GM12878 (cell line): ENCODE measurements around the gene AKR1C4. TPM values are rescaled to one million over a fixed set of nuclear protein-coding genes. Genes with fewer than 3 reads are reported as not detected.

ENCODE experiments used
- ATAC-seq: fragments of 200-7000 bp; cut with Tn5 transposase; 3 replicates; pipeline ENCODE4 v1.9.1; 2020; ENCODE audit warnings: mild to moderate bottlenecking, moderate library complexity
- BruUV-seq: library from RNA; stranded (reverse); fragments of 400-500 nt; replicated peaks from 2 replicates; lab custom pipeline; 2021; lab: Mats Ljungman, UMichigan
- CTCF ChIA-PET: fragments of 300-600 bp; sonication (Branson Sonifier 250); formaldehyde crosslinking; extraction: SDS; loops from one replicate; lab custom pipeline; 2021; ENCODE audit warnings: inconsistent platforms; lab: Yijun Ruan, JAX
- POLR2A ChIA-PET: fragments of 350-600 bp; formaldehyde crosslinking; extraction: SDS; loops from one replicate; lab custom pipeline; 2021; ENCODE audit warnings: inconsistent platforms; lab: Charles Lee
- RAD21 ChIA-PET: fragments of 300-600 bp; sonication (Branson Sonifier 250); formaldehyde crosslinking; loops from one replicate; lab custom pipeline; 2023; ENCODE audit warnings: antibody characterized with exemption; ENCODE audit not compliant: unreplicated experiment; lab: Charles Lee
- SMC1A ChIA-PET: fragments of 300-600 bp; sonication (Branson Sonifier 250); formaldehyde crosslinking; loops from one replicate; lab custom pipeline; 2023; ENCODE audit not compliant: unreplicated experiment, uncharacterized antibody; lab: Charles Lee
- DNase-seq: peaks from one replicate; pipeline ENCODE4 v3.0.0-alpha.2; 2011; ENCODE audit warnings: low read depth, low spot score
- FAIRE-seq: peaks from 3 replicates; lab custom pipeline; 2011; peaks lifted over from hg19 to GRCh38; lab: Jason Lieb, UNC
- H2AFZ ChIP-seq: 2 replicates; pipeline ENCODE4 v1.6.0; 2011; ENCODE audit warnings: low read depth, low read length, control low read depth; ENCODE audit not compliant: control insufficient read depth
- H3K27ac ChIP-seq: 2 replicates; pipeline ENCODE4 v1.5.1; 2011; ENCODE audit warnings: control low read depth; ENCODE audit not compliant: control insufficient read depth, insufficient read depth
- H3K27me3 ChIP-seq, 2 experiments: replicated peaks in 1 of 2; 2 replicates each; pipeline versions ENCODE4 v1.6.0 to v1.6.1; 2011; ENCODE audit warnings: low read length in 1 of 2; ENCODE audit not compliant: control insufficient read depth in 2 of 2, insufficient read depth in 2 of 2
- H3K36me3 ChIP-seq, 2 experiments: 2 replicates each; pipeline ENCODE4 v1.5.1; 2011; ENCODE audit warnings: low read length in 1 of 2; ENCODE audit not compliant: control insufficient read depth in 2 of 2, insufficient read depth in 2 of 2
- H3K4me1 ChIP-seq: 2 replicates; pipeline ENCODE4 v1.6.1; 2011; ENCODE audit warnings: mild to moderate bottlenecking, low read length, moderate library complexity, mixed read lengths; ENCODE audit not compliant: control insufficient read depth, insufficient read depth
- H3K4me2 ChIP-seq: 2 replicates; pipeline ENCODE4 v1.6.0; 2011; ENCODE audit warnings: control low read depth; ENCODE audit not compliant: control insufficient read depth, insufficient read depth
- H3K4me3 ChIP-seq: fragments of 200-600 bp; sonication (generic); 2 replicates; pipeline ENCODE4 v1.5.1; 2016
- H3K79me2 ChIP-seq: 2 replicates; pipeline ENCODE4 v1.6.0; 2011; ENCODE audit warnings: low read length; ENCODE audit not compliant: control insufficient read depth, insufficient read depth
- H3K9ac ChIP-seq: 2 replicates; pipeline ENCODE4 v1.8.0; 2011; ENCODE audit warnings: low read length, control low read depth, mixed read lengths; ENCODE audit not compliant: control insufficient read depth, insufficient read depth
- H3K9me3 ChIP-seq: replicated peaks from 3 replicates; pipeline ENCODE4 v1.5.1; 2011; ENCODE audit warnings: mild to moderate bottlenecking, low read length; ENCODE audit not compliant: control insufficient read depth, insufficient read depth
- H4K20me1 ChIP-seq: 2 replicates; pipeline ENCODE4 v1.6.0; 2011; ENCODE audit not compliant: control insufficient read depth, insufficient read depth
- CBX3 ChIP-seq: fragments of 200-600 bp; sonication (generic); IDR thresholded peaks from 2 replicates; pipeline ENCODE4 v1.6.1; 2016; ENCODE audit warnings: low read depth, borderline replicate concordance
- CREB1 ChIP-seq: IDR thresholded peaks from 2 replicates; pipeline ENCODE4 v1.6.1; 2012; ENCODE audit warnings: low read depth, mild to moderate bottlenecking, inconsistent platforms
- DPF2 ChIP-seq: fragments of 450-650 bp; IDR thresholded peaks from 2 replicates; pipeline ENCODE4 v1.6.1; 2017; ENCODE audit warnings: mild to moderate bottlenecking
- HDGF ChIP-seq: fragments of 450-650 bp; IDR thresholded peaks from 2 replicates; pipeline ENCODE4 v1.6.1; 2016; ENCODE audit warnings: antibody characterized with exemption
- JUND ChIP-seq: IDR thresholded peaks from 2 replicates; pipeline ENCODE4 v1.6.1; 2012; ENCODE audit warnings: low read depth, mild to moderate bottlenecking, low read length, improper control_type of control experiment, moderate library complexity
- KAT2A ChIP-seq: conservative IDR thresholded peaks from 2 replicates; pipeline ENCODE4 v1.6.1; 2011; ENCODE audit warnings: low read depth, low read length; ENCODE audit not compliant: control insufficient read depth
- MAX ChIP-seq: IDR thresholded peaks from 2 replicates; pipeline ENCODE4 v1.6.1; 2012; ENCODE audit warnings: low read depth, low read length, improper control_type of control experiment
- NFXL1 ChIP-seq: fragments of 450-650 bp; IDR thresholded peaks from 2 replicates; pipeline ENCODE4 v1.6.1; 2017; ENCODE audit warnings: antibody characterized with exemption, mild to moderate bottlenecking, borderline replicate concordance
- NFYA ChIP-seq: IDR thresholded peaks from 2 replicates; pipeline ENCODE4 v1.6.1; 2011; ENCODE audit warnings: low read depth, mild to moderate bottlenecking, low read length, improper control_type of control experiment, borderline replicate concordance
- PAX5 ChIP-seq: IDR thresholded peaks from 2 replicates; pipeline ENCODE4 v1.6.1; 2011; ENCODE audit warnings: low read depth, low read length, borderline replicate concordance
- RBBP5 ChIP-seq: fragments of 200-600 bp; sonication (generic); conservative IDR thresholded peaks from 2 replicates; pipeline ENCODE4 v1.6.1; 2016
- SP1 ChIP-seq: IDR thresholded peaks from one replicate; pipeline ENCODE4 v1.6.1; 2011; ENCODE audit warnings: low read depth, low read length
- STAT3 ChIP-seq: IDR thresholded peaks from 2 replicates; pipeline ENCODE4 v1.6.1; 2011; ENCODE audit warnings: low read depth, low read length, improper control_type of control experiment
- SUZ12 ChIP-seq: fragments of 200-600 bp; sonication (generic); IDR thresholded peaks from one replicate; pipeline ENCODE4 v1.6.1; 2018; ENCODE audit warnings: antibody characterized with exemption, mild to moderate bottlenecking; ENCODE audit not compliant: unreplicated experiment
- TCF12 ChIP-seq: IDR thresholded peaks from 2 replicates; pipeline ENCODE4 v1.6.1; 2011; ENCODE audit warnings: low read depth, mild to moderate bottlenecking, low read length
- TCF3 ChIP-seq: IDR thresholded peaks from 2 replicates; pipeline ENCODE4 v1.6.1; 2012; ENCODE audit warnings: low read depth, mild to moderate bottlenecking, low read length, borderline replicate concordance; ENCODE audit not compliant: insufficient read depth
- ZNF217 ChIP-seq: fragments of 450-650 bp; IDR thresholded peaks from 2 replicates; pipeline ENCODE4 v1.6.1; 2017; ENCODE audit warnings: antibody characterized with exemption, mild to moderate bottlenecking
- ZNF592 ChIP-seq: fragments of 450-650 bp; IDR thresholded peaks from 2 replicates; pipeline ENCODE4 v1.6.1; 2017; ENCODE audit warnings: mild to moderate bottlenecking, moderate library complexity
- ZNF622 ChIP-seq: fragments of 450-650 bp; IDR thresholded peaks from 2 replicates; pipeline ENCODE4 v1.6.1; 2017; ENCODE audit warnings: mild to moderate bottlenecking, inconsistent platforms
- ZSCAN29 ChIP-seq: fragments of 450-650 bp; IDR thresholded peaks from 2 replicates; pipeline ENCODE4 v1.6.1; 2017; ENCODE audit warnings: mild to moderate bottlenecking, moderate library complexity
- WGBS: methylation state at CpG from one replicate; pipeline ENCODE4 v1.1.6; 2016; ENCODE audit warnings: low lambda C conversion rate; ENCODE audit not compliant: insufficient replicate concordance, insufficient coverage; ENCODE audit errors: missing lambda C conversion rate; 5-methylcytosine and 5-hydroxymethylcytosine counted together
- in situ Hi-C: fragments of 300-500 bp; cut with MboI; formaldehyde crosslinking; loops from 9 replicates; pipeline ENCODE4 v1.14.3; 2018; ENCODE audit warnings: mixed read lengths
- intact Hi-C: fragments of 100-400 bp; cut with micrococcal nuclease; formaldehyde crosslinking; loops from one replicate; pipeline ENCODE4 v1.14.2; 2022; ENCODE audit not compliant: unreplicated experiment
- polyA plus RNA-seq, 11 experiments: library from polyadenylated mRNA; depleted of rRNA in 4 of 11; unstranded in 6 of 11; stranded (reverse) in 5 of 11; fragments of >200 nt; fragmentation: Nextera tagmentation in 4 of 11; fragmentation: Illumina TruSeq in 1 of 11; extraction: Ambion mirVana in 4 of 11; extraction: Trizol in 1 of 11; gene quantifications; 1 replicate in 1 of 11; 2 replicates in 10 of 11; pipeline versions ENCODE4 v1.2.1 to v1.2.3, GENCODE V29; 2011 to 2016; ENCODE audit warnings: inconsistent platforms in 2 of 11, missing spikeins in 2 of 11, low read depth in 1 of 11
- total RNA-seq, 4 experiments: library from RNA; depleted of rRNA in 3 of 4; stranded (reverse); fragments of >200 nt in 3 of 4; fragmentation: Illumina TruSeq in 1 of 4; extraction: Trizol in 1 of 4; gene quantifications; 2 replicates each; pipeline versions ENCODE4 v1.2.1 to v1.2.3, GENCODE V29; 2013 to 2021

AKR1C4 gene
- total and polyA plus RNA-seq, 10 of the 15 experiments (the other 5 are each of a cell fraction or from before 2014, with no cell fraction given), result 0.20 TPM; not detected in 9

DNA sequence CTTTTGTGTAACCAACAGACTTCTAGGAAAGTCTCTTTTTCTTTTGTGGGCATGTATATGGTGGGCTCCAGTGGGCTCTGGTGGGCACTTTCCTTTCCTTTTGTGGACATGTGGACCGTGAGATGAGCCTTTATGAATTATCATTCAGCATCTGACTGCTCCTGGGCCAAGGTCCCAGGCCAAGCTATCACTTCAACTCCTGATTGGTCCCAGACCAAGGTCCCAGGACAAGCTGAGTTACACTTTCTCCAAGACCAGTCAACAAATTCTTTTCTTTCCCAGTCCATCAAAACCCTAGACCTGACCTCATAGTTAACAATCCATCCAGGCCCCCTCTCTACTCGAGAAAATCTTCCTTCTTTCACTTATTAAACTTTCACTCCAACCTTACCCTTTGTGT lies 12.7 kb upstream of the AKR1C4 start:
- no peak overlapping the region for H3K27ac ChIP-seq
- H3K27me3 ChIP-seq, result no peaks in the 10 kb centered on the region
- no peak overlapping the region for H3K9ac ChIP-seq
- H3K36me3 ChIP-seq, result no peaks in the 10 kb centered on the region
- H3K4me2 ChIP-seq, result no peak overlapping the region
- ChIA-PET RAD21 (no interaction called here), POLR2A (no interaction called here), CTCF (no interaction called here), SMC1A (no interaction called here)
- in situ Hi-C loops, result no loop called here
- no peaks in the 10 kb centered on the region for H3K9me3 ChIP-seq
- FAIRE-seq (no peak), ATAC-seq (no peak)
- BruUV-seq, result no TSS peak
- H3K4me3 ChIP-seq, result no peak overlapping the region
- TF ChIP-seq KAT2A (no peak), SUZ12 (no peak), ZNF622 (no peak), PAX5 (no peak), TCF3 (no peak), SP1 (no peak), MAX (no peak), NFXL1 (no peak), NFYA (no peak), CBX3 (no peak), JUND (no peak), HDGF (no peak), ZNF592 (no peak), CREB1 (no peak), TCF12 (no peak), DPF2 (no peak), STAT3 (no peak), ZSCAN29 (no peak), RBBP5 (no peak), ZNF217 (no peak)
- TF ChIP-seq, all 136 proteins: peak for 0
- intact Hi-C loops, result no loop called here
- no peak for DNase-seq
- Histone ChIP-seq H3K79me2 (no peaks in the 10 kb centered on the region), H2AFZ (no peak overlapping the region), H3K4me1 (no peaks in the 10 kb centered on the region), H4K20me1 (no peaks in the 10 kb centered on the region)
- WGBS, result 4% methylated on average over 2 of the region's 2 CpGs
